NCI-H146 treated with DMSO at 0.1 percent for 48 hours (cell line): ENCODE results near the gene VPREB3.

Experiments
- DNase-seq: peaks from one replicate; lab custom pipeline; 2025; ENCODE audit not compliant: unreplicated experiment; lab: John Stamatoyannopoulos, UW

Gene VPREB3, protein sequence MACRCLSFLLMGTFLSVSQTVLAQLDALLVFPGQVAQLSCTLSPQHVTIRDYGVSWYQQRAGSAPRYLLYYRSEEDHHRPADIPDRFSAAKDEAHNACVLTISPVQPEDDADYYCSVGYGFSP

GRCh38 chr22:23754220-23754919 lies at the start of gene VPREB3:
Gene VPREB3, minus strand, starts transcription at chr22:23754425. Its CDS starts 62 bp downstream, at chr22:23754363.
- DNase-seq: no peak

DNA sequence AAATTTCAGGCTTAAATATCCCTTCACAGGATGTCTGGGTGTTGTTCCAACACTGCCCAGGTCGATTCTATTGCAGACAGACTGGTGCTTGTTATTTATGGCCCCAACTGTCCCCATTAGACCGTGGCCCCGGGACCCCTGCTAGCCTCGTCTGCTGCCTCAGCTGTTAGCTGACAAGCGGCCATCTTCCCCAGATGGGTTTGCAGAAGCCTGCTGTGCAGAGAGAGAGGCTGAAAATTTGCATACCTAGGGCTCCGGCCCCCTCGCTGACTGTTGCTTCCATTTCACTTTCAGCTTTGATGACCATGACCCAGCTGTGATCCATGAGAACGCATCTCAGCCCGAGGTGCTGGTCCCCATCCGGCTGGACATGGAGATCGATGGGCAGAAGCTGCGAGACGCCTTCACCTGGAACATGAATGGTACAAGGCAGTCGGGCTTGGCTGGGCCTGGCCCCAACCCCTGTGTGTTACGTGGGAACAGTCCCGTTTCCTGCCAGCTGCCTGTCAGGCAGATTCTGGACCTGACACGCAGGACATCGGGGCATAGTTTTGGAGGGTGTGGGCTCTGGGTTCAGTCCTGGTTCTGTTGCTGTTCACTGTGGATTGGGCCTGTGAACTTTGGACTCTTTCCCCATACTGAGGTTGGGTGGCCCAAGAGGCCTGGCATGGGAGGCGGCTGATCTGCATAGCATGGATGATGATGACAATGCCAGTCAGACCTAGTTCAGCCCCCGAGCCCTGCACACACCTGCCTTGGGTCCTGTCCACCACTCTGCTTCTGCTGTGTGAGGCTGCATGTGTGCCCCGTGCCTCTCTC lies 49.0 kb upstream of the VPREB3 start:
- no peak for DNase-seq

GRCh38 chr22:23801886-23802377 lies 47.7 kb upstream of the VPREB3 start:
- no peak for DNase-seq

- DNase-seq: no peak
Measured at GRCh38 chr22:23801238-23801821, 47.1 kb upstream of the VPREB3 start.

DNA sequence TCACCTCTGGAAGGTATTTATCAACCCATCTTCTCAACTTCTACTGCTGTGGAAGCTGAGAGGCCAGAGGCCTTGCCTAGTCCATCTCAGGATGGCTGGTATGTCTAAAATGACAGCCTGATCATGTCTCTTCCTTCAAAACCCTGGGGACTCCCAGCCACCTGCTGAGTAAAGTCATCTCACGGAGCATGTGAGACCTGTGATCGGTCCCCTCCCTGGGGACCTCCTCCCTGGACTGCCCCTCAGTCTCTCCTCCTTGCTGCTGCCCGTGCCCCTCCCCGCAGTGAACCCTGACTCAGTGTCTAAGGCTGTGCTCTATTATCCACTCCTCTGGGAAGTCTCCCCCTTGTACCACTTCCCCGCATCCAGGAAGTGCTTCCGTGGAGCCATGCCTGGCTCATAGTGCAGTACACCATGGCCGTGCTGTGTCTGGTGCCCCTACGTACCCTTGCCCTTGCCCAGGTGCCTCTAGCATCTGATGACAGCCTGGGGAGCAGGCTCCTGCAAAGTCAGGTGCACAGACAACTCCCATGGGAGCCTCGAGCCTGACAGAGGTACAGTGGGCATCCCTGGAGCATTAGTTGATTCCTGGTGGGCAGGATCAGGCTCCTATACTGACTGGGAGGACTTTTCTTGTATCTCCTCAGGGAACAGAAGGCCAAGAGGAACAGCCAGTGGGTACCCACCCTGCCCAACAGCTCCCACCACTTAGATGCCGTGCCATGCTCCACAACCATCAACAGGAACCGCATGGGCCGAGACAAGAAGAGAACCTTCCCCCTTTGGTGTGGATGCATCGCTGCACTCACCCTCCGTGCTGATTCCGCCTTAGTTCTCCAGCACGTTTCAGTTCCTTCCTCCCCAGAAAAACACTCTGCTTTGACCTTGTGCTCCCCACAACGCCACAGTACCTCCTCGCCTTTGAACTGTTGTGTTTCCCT lies 46.3 kb upstream of the VPREB3 start:
- DNase-seq: no peak

GRCh38 chr22:23796461-23796860 lies 42.2 kb upstream of the VPREB3 start:
- no peak for DNase-seq

- DNase-seq: no peak
Measured at GRCh38 chr22:23793326-23793725, 39.1 kb upstream of the VPREB3 start.

GRCh38 chr22:23791738-23792645 lies 37.8 kb upstream of the VPREB3 start:
- no peak for DNase-seq

- DNase-seq: no peak
Measured at GRCh38 chr22:23790819-23791737, 36.9 kb upstream of the VPREB3 start.

GRCh38 chr22:23789638-23790037 lies 35.4 kb upstream of the VPREB3 start:
- DNase-seq: no peak

- DNase-seq: no peak
Measured at GRCh38 chr22:23789121-23789520, 34.9 kb upstream of the VPREB3 start.

DNA sequence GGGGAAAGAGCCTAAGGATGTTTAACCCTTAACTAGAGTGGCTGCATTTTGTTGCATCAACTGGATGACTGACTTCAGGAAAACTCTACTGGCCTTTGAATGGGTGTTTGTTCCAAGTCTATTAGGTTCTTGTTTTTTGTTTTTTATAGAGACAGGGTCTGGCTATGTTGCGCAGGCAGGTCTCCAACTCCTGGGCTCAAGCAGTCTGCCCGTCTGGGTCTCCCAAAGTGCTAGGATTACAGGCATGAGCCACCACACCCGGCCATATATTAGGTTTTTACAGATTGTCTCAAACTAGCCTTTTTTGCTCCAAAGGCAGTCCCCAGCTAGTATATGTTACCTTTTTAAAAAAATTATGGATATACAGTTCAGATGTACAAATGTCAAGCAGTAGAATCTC lies 33.7 kb upstream of the VPREB3 start:
- no peak for DNase-seq

- no peak for DNase-seq
Measured at GRCh38 chr22:23787600-23787896, 33.3 kb upstream of the VPREB3 start.

DNA sequence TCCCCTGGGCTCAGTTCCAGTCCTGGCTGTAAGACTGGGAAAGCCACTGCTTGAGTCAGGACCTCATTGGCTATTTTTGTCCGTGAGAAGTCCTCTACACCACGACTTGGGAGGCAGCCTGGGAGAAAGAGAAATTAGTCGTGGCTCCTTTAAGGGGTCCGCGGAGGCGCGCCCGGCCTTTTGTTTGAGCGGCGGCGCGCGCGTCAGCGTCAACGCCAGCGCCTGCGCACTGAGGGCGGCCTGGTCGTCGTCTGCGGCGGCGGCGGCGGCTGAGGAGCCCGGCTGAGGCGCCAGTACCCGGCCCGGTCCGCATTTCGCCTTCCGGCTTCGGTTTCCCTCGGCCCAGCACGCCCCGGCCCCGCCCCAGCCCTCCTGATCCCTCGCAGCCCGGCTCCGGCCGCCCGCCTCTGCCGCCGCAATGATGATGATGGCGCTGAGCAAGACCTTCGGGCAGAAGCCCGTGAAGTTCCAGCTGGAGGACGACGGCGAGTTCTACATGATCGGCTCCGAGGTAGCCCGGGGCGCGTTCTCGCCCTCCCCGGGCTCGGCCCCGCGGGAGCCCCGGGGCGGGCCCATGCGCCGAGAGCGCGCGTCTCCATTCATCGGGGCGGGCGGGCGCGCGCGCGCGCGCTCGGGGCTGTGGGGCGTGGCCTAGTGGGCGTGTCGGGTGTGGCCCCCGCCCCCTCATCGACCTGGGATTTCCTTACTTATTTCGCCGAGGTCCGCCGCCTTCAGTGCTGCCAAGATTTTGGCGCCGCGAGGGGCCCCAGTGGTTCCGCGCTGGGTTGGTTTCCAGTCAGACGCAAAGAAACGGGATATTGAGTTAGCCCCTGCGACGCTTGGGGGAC lies 32.8 kb upstream of the VPREB3 start, which contains the start of gene SMARCB1:
Gene SMARCB1 (plus strand): TSS at position 215 of the 848 bp plus-strand sequence. CDS start 204 bp downstream, at position 419.
- peak; percentile 21 for DNase-seq

- no peak for DNase-seq
Measured at GRCh38 chr22:23786261-23786710, 32.1 kb upstream of the VPREB3 start.

DNA sequence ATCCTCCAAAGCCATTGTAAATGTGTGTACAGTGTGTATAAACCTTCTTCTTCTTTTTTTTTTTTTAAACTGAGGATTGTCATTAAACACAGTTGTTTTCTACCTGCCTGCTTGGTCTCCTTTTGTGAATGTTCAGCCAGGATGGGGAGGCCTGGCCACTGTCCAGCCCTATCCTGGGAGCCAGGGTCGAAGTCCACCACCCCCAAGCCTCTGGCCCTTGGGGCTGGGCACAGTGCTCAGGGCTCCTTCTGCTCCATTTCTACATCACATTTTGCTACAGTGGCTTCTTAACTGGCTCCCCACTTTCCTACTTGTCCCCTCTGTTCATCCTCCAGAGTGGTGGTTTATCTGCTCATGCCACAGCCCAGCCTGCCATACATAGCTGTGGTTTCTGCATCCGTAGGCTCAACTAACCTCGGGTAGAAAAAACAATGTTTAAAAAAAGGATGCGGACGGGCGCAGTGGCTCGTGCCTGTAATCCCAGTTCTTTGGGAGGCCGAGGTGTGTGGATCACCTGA lies 30.0 kb upstream of the VPREB3 start:
- no peak for DNase-seq
